Activated CD4-positive, alpha-beta T cell treated with anti-CD3 and anti-CD28 coated beads, Interleukin-2, Interleukin-4, amounts not matched to agents 100 ng/mL and 50 ng/mL, durations not matched to agents 16 hours and 8 hours (primary cell): ENCODE results near the gene CRYZL1.
"Not testable (repeated sequence)": the region's sequence is repeated elsewhere in the genome, so short reads cannot be mapped to it uniquely, and the experiment has no call there.

ENCODE experiments used
- DNase-seq: peaks from one replicate; pipeline ENCODE4 v3.0.0-alpha.2; 2020; ENCODE audit warnings: low spot score

CRYZL1 gene

GRCh38 chr21:33641352-33642026 is at the start of gene CRYZL1:
TSS of gene CRYZL1 (minus strand) at chr21:33641741. CDS start at chr21:33631551, 10,190 bp downstream.
- DNase-seq: peak; percentile 100

DNA sequence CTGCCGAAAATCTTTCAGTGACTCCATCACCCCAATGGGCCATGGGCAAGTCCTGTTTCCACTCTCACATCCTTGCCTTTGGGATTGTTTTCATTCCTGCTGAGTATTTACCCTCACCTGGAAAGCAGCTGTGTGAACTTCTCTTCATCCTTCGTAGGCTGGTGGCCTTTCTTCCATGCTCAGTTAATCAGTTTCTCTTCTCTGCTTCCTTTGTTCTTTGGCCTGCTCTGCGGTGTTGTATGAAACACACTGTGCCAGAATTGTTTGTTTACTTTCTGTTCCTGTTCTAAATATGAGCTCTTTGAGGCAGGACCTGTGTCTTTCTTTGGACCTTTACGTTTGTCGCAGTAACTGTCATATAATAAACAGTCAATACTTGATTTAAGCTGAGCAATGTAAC is 49.3 kb upstream of the CRYZL1 start:
- no peak for DNase-seq

- no peak for DNase-seq
Observed at GRCh38 chr21:33688353-33688752, 46.8 kb upstream of the CRYZL1 start.

GRCh38 chr21:33687634-33688033 is 46.1 kb upstream of the CRYZL1 start:
- DNase-seq: no peak

DNA sequence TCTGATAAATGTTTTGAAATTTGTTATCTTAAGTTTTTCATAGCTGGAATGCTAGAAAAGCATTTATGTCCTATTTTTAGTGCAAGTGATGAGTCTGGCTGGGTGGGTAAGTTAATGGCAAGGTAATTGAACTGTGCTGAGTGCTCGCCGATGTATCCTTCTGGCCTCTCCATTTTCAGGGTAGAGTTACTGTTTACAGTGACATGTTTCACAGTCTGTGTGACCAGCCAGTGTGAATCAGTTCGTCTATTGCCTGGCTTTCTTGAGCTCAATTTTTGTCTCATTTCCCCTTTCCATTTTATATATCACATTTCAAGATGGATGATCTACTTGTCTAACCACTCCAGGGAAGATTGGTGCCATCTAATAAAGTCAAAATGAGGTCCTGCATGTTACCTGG is 44.8 kb upstream of the CRYZL1 start:
- no peak for DNase-seq

GRCh38 chr21:33685613-33686197 is 44.2 kb upstream of the CRYZL1 start:
- DNase-seq: no peak

GRCh38 chr21:33684923-33685560 is 43.5 kb upstream of the CRYZL1 start:
- DNase-seq: no peak

DNA sequence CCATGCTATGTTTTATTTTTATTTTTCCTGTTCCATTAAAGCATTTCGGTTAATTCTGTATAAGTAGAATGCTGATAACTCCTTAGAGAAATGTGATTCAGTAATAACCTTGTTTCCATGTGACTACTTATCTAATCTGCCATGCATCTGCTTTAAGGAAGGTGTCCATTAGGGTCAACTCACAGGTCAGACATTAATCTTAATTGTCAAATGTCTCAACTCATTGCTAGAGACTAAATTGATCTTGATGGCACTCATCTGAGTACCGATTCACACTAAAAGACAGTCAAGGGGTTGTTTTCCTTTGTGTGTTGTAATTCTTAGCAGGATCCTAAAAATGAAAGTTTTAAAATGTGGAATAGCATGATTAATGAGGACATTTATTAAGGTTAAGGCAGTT is 42.5 kb upstream of the CRYZL1 start:
- no peak for DNase-seq

GRCh38 chr21:33682992-33683627 is 41.6 kb upstream of the CRYZL1 start:
- no peak for DNase-seq

DNA sequence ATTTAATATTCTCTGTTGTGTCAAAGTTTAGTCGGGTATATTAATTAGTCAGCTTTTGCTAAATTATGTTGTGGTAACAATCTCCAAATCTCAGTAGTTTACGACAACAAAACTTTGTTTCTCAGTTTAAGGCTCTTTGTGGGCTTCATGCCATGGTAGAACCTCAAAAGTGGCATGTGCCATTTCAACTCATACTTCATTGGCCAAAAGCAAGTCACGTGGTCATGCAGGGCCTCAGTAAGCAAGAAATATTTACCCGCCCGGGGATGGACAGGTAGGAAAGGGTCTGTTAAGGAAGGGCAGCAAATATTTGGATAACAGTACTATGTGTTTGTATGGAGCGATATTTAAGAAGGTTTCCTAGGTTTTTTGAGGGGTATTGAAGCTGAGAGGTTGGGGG is 39.3 kb upstream of the CRYZL1 start:
- no peak for DNase-seq

- no peak for DNase-seq
Observed at GRCh38 chr21:33677450-33677849, 35.9 kb upstream of the CRYZL1 start.

GRCh38 chr21:33676666-33677065 is 35.1 kb upstream of the CRYZL1 start:
- not testable (repeated sequence) for DNase-seq

DNA sequence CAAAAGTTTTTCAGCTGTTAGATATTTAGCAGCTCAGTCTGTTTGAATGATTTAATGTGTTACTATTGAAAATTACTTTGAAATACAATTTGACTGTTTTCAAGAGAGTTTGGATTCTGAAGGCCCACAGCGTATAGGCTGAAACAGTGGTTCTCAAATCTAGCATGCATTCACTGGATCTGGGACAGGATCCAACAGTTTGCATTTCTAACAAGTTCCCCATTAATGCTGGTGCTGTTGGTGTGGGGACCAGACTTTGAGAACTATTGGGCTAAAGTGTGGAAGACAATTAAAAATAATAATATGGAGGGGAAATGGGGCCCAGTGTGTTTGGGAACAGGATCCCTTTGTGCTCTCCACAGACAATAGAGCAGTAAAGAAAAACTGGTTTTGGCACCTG is 32.7 kb upstream of the CRYZL1 start:
- no peak for DNase-seq

- DNase-seq: no peak
Observed at GRCh38 chr21:33673473-33673872, 31.9 kb upstream of the CRYZL1 start.

GRCh38 chr21:33670076-33670978 is 28.8 kb upstream of the CRYZL1 start:
- DNase-seq: no peak

- no peak for DNase-seq
Observed at GRCh38 chr21:33668620-33669019, 27.1 kb upstream of the CRYZL1 start.

GRCh38 chr21:33668180-33668579 is 26.6 kb upstream of the CRYZL1 start:
- no peak for DNase-seq

DNA sequence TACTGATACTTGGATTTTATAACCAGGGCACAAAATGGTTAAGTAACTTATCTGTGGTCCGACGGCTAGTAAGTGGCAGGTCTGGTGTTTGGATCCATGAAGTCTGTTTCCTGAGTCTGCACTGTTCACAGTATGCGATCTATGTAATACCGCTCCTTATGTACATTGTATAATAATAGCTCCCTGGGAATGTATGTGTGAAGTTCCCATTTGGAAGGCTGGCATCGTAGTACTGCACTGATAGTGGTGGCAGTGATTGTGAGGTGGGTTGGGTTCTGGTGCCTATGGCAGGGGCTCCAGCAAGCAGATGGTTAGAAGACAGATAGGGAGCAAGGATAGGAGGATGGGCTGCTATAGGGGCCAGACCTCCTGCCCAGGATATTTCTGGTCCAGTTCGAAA is 26.1 kb upstream of the CRYZL1 start:
- DNase-seq: no peak

DNA sequence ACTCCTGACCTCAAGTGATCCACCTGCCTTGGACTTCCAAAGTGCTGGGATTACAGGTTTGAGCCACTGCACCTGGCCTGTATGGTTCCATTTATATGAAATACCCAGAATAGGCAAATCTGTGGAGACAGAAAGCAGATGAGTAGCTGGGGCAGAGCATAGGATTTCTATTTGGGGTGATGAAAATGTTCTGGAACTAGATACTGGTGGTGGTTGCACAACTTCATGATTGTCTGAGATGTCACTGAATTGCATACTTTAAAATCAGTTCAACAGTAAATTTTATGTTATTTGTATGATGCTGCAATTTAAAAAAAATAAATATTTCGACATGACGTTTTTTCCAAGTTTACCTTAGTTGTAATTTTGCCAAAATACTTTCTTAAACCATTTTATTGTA is 24.6 kb upstream of the CRYZL1 start:
- DNase-seq: no peak

DNA sequence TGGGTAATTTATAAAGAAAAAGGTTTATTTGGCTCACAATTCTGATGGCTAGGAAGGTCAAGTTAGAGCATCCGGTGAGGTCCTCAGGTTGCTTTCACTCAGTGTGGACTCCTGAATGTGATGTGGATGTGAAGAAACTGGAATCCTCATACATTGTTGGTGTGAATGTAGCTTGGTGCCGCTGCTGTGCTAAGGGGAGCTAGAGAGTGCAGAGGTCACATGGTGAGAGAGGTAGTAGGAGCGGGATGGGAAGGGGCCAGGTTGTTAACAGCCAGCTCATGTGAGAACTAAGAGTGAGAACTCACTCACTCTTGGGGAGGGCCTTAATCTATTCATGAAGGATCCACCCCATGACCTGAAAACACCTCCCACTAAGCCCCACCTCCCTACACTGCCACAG is 22.6 kb upstream of the CRYZL1 start:
- no peak for DNase-seq

DNA sequence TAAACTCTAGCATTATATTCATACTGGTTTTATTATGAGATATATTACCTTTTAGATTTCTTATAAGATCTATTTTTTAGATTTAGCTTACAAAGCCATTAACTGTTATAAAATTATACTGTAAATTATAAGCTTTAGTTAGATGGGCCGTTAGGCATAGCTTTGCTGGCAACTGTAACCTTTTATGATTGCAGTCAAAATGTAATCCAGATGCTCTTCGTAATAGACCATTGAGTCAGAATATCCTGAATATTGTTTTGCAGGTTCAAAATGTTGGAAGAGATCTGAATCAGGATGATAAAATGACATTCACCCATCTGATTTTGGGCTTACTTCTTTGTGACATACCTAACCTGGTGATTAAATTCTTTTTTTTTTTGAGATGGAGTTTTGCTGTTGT is 21.7 kb upstream of the CRYZL1 start:
- DNase-seq: no peak

DNA sequence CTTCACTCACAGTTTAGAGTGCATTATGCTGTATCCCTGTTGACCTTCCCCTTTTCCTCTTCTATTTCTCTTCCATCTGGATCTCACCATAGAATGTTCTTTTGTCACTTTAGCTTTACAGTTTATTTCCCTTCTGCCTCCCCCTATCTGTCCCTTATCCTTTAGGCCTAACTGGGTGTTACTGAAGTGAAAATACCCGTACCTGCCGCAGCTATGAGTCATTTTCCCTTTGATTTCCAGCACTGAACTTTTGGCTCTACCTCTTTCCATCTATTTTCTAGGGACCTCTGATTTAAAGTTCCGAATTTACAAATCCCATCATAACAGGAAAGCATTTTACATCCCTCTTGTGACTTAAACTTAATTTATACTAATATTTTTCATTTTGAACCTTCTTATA is 20.5 kb upstream of the CRYZL1 start:
- no peak for DNase-seq
